Kidney (tissue), 14 donors: ENCODE data around the gene NTNG1. TPM values are rescaled to one million over a fixed set of nuclear protein-coding genes. Genes with fewer than 3 reads are reported as not detected.

Source experiments
- DNase-seq, 5 donors: peaks; one replicate each; pipeline ENCODE4 v3.0.0-alpha.2; 2013 to 2020
- FAIRE-seq: peaks from 2 replicates; lab custom pipeline; 2012; peaks lifted over from hg19 to GRCh38; lab: Jason Lieb, UNC
- H3K27ac ChIP-seq, 2 donors: one replicate each; pipeline ENCODE4 v1.7.0; 2013; ENCODE audit warnings: low read depth in 2 of 2, low read length in 2 of 2, inconsistent platforms in 1 of 2
- H3K27me3 ChIP-seq: one replicate; pipeline ENCODE4 v1.7.1; 2013; ENCODE audit warnings: low read length, inconsistent platforms; ENCODE audit not compliant: control insufficient read depth, insufficient read depth
- H3K36me3 ChIP-seq, 3 donors: one replicate each; pipeline versions ENCODE4 v1.7.0 to v1.7.1; 2013; ENCODE audit warnings: low read length in 3 of 3, control low read depth in 1 of 3, inconsistent platforms in 1 of 3; ENCODE audit not compliant: insufficient read depth in 3 of 3, control insufficient read depth in 2 of 3
- H3K4me1 ChIP-seq, 3 donors: one replicate each; pipeline versions ENCODE4 v1.7.0 to v1.7.1; 2013; ENCODE audit warnings: low read length in 3 of 3, inconsistent platforms in 1 of 3, low read depth in 1 of 3; ENCODE audit not compliant: control insufficient read depth in 2 of 3, insufficient read depth in 2 of 3
- H3K4me3 ChIP-seq, 3 donors: one replicate each; pipeline versions ENCODE4 v1.7.0 to v1.8.1; 2013; ENCODE audit warnings: low read length in 3 of 3, control low read depth in 1 of 3, inconsistent platforms in 1 of 3
- H3K9ac ChIP-seq, 3 donors: one replicate each; pipeline versions ENCODE4 v1.7.0 to v1.7.1; 2013; ENCODE audit warnings: low read length in 3 of 3, control low read depth in 1 of 3, inconsistent platforms in 1 of 3
- H3K9me3 ChIP-seq, 3 donors: one replicate each; pipeline versions ENCODE4 v1.7.0 to v1.7.1; 2013; ENCODE audit warnings: low read length in 3 of 3, control low read depth in 1 of 3, inconsistent platforms in 1 of 3; ENCODE audit not compliant: control insufficient read depth in 2 of 3, insufficient read depth in 1 of 3
- intact Hi-C: fragments of 100-400 bp; cut with DNase I; formaldehyde crosslinking; loops from one replicate; pipeline ENCODE4 v1.11.1; 2022
- polyA plus RNA-seq: library from polyadenylated mRNA; stranded (reverse); fragments of 350-450 nt; fragmentation: Illumina TruSeq; extraction: RNeasy Lipid Tissue Mini Kit (QIAGEN cat#74804); gene quantifications from one replicate; pipeline ENCODE4 v1.2.3, GENCODE V29; 2014; ENCODE audit warnings: low read depth, low replicate concordance; ENCODE audit not compliant: insufficient read depth
- total RNA-seq: library from RNA; stranded (reverse); fragmentation: NEBNext Ultra II Directional; extraction: Animal tissue kit (Norgen Biotek cat#: 25700); gene quantifications from one replicate; pipeline ENCODE4 v1.2.1, GENCODE V29; 2021
- TF ChIP-seq, protein P1 (sequence below): IDR thresholded peaks from 3 replicates; pipeline ENCODE4 v1.5.1; 2012; ENCODE audit warnings: mild to moderate bottlenecking, moderate library complexity, borderline replicate concordance; ENCODE audit not compliant: insufficient read depth; ENCODE audit errors: extremely low read depth
- donor health status: control.
- donor health status: control.
- donor health status: control.
- donor health status: control.
- donor health status: control.
- donor health status: DM: yes; HTN: yes; CAD: no.
- donor health status: Normal renal cell carcinoma (clear cell type).

Gene NTNG1
- total and polyA plus RNA-seq, 2 donors from 2014 or later, result 2.8 to 7.7 TPM

DNA sequence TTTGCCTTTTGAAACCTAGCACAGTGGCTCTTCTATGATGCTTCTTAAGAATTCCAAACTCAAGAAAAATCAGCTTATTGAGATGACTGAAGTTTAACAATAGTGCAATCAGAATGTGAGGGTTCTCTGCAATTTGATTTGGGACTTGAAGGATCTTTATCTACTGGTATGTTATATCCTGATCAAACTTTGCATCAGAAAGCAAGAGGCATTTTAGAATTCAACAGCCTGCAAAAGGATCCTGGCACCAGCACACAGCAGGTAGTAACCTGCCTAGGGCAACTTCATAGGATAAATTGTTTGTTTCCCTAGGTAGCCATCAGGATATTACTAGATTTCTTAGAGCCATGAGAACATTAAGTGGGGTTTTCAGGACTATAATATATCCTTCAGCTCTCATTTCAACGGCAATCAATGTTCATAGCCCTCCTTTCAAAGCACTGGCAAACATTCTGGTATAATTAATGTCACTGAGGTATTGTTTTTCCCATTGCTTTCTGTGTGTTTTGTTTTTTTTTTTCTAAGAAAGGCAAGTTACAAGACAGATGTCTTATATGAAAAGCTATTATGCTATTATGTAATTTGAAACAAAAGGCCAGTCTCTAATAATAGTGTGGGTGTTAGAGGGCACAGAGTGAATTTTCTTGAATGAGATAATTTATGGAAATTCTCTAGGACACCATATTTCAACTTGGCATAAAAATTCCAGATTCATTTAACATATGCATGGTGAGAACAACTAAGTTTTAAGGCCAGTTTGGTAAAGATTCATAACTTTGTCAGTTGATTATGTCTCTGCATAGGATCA is 34.5 kb downstream of the NTNG1 start:
- H3K4me1 ChIP-seq, result no peaks in the 10 kb centered on the region
- no peaks in the 10 kb centered on the region for H3K9me3 ChIP-seq
- FAIRE-seq, result no peak
- no peak for DNase-seq
- no peak overlapping the region for H3K27ac ChIP-seq
- intact Hi-C loops, result no loop called here
- H3K27me3 ChIP-seq, result no peaks in the 10 kb centered on the region
- no peaks in the 10 kb centered on the region for H3K36me3 ChIP-seq
- H3K9ac ChIP-seq, result no peak overlapping the region
- TF ChIP-seq, protein P1, sequence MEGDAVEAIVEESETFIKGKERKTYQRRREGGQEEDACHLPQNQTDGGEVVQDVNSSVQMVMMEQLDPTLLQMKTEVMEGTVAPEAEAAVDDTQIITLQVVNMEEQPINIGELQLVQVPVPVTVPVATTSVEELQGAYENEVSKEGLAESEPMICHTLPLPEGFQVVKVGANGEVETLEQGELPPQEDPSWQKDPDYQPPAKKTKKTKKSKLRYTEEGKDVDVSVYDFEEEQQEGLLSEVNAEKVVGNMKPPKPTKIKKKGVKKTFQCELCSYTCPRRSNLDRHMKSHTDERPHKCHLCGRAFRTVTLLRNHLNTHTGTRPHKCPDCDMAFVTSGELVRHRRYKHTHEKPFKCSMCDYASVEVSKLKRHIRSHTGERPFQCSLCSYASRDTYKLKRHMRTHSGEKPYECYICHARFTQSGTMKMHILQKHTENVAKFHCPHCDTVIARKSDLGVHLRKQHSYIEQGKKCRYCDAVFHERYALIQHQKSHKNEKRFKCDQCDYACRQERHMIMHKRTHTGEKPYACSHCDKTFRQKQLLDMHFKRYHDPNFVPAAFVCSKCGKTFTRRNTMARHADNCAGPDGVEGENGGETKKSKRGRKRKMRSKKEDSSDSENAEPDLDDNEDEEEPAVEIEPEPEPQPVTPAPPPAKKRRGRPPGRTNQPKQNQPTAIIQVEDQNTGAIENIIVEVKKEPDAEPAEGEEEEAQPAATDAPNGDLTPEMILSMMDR, result no peak
- H3K4me3 ChIP-seq, result no peak overlapping the region

DNA sequence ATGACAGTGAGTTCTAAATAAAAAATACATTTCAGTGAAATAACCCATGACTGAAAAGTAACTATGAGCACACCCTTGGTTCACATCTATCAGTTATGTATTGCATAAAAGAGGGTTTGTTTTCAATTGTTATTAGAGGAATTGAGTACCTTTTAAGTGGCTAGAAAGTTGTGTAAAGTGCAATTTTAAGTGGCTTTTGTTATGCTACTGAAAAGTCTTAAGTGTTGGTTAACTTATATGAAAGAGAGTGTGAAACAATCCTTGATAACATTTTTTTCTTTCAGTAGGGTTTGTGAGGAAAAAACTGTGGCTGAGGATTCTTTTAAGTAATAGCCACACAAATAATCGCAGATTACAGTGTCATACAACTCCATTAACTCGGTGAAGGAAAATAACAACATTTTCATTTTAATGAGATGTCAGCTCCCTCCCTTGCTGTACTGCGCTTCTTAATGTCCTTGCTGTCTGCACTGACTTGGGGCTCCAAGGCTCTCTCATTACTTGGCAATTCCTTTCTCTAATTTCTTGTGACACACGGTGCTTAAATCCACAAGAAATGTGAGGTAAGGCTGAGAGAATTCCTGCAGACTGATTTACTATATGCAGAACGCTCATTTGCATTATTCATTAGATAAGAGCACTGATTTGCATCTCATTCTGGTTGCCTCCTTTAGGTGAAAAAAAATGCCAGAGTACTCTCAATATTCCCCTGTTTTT is 40.6 kb downstream of the NTNG1 start:
- H3K27me3 ChIP-seq, result no peaks in the 10 kb centered on the region
- no peak for FAIRE-seq
- intact Hi-C loops, result no loop called here
- H3K36me3 ChIP-seq, result no peaks in the 10 kb centered on the region
- H3K9ac ChIP-seq, result no peak overlapping the region
- H3K27ac ChIP-seq, result no peak overlapping the region
- H3K4me1 ChIP-seq, result no peaks in the 10 kb centered on the region
- TF ChIP-seq, protein P1, result no peak
- DNase-seq, result peak in 1 of 5 donors; percentile 17
- no peaks in the 10 kb centered on the region for H3K9me3 ChIP-seq
- H3K4me3 ChIP-seq, result no peak overlapping the region

DNA sequence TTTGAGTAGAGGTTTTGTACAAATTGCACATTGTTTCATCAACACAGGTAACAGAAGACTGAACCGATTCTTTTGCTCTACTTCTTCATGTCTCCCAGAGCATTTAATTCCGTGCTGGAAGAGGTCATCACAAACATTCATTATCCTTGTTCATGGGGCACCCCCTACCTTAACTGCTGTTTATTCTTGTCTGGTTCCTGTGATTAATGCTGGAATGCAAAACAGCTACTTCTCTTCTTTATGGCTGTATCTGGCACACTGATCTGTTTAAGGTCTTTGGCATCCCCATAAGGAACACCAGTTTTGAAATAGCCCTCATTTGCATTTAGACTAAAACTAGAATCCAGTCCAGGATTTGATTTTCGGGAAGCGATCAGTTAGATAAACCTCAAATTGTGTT is 42.2 kb downstream of the NTNG1 start:
- Histone ChIP-seq H3K27me3 (no peaks in the 10 kb centered on the region), H3K36me3 (no peaks in the 10 kb centered on the region), H3K27ac (no peak overlapping the region), H3K9ac (no peak overlapping the region), H3K9me3 (no peaks in the 10 kb centered on the region), H3K4me1 (no peaks in the 10 kb centered on the region), H3K4me3 (no peak overlapping the region)
- FAIRE-seq, result no peak
- TF ChIP-seq, protein P1, result no peak
- peak in 2 of 5 donors; percentile 43 to 54 for DNase-seq
- intact Hi-C loops, result no loop called here
